NCI-H1105 (cell line): ENCODE measurements around the gene PXYLP1.
A peak's percentile ranks its signal among the peaks of the same experiment; 100 is the strongest.

Experiments used
- DNase-seq: peaks from one replicate; lab custom pipeline; 2025; lab: John Stamatoyannopoulos, UW

PXYLP1 gene

DNA sequence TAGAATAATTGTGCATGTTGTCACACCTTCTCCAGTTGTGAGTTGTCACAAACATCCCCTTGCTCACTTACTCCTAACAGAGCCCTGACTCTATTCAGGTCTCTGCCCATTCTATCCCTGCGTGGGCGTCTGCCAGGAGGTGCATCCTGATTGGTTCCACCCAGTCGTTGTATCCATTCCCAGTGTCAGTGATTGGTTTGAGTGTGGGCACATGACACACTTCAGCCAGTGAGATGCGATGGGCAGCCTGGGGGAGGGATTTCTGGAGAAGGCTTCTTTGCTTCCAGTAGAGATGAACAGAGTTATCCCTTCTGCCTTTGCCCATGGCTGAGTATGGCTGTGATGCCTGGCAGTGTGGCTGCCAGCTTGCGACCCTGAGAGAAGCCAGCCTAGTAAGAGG is 18.7 kb downstream of the PXYLP1 start:
- DNase-seq: no peak

DNA sequence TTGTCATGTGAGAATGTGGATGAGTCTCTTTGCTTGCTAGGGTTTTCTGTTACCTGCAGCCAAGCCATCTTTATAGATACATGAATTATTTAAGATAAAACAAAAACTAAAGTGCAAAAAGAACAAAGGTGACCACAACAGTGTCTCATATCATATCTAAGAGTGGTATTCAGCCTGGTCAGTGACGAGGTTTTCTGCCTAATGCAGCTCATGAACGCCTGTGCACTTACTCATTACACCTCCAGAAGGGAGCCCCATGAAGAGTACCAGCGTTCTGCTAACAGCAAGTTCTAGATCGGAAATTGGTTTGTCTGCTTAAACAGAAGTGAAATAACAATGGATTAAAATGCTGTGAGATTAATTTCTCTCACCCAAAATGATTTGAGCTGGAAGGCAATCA is 19.2 kb downstream of the PXYLP1 start:
- no peak for DNase-seq

- DNase-seq: no peak
Observed at GRCh38 chr3:141253326-141253725, 21.7 kb downstream of the PXYLP1 start.

GRCh38 chr3:141253811-141254210 is 22.2 kb downstream of the PXYLP1 start:
- no peak for DNase-seq

DNA sequence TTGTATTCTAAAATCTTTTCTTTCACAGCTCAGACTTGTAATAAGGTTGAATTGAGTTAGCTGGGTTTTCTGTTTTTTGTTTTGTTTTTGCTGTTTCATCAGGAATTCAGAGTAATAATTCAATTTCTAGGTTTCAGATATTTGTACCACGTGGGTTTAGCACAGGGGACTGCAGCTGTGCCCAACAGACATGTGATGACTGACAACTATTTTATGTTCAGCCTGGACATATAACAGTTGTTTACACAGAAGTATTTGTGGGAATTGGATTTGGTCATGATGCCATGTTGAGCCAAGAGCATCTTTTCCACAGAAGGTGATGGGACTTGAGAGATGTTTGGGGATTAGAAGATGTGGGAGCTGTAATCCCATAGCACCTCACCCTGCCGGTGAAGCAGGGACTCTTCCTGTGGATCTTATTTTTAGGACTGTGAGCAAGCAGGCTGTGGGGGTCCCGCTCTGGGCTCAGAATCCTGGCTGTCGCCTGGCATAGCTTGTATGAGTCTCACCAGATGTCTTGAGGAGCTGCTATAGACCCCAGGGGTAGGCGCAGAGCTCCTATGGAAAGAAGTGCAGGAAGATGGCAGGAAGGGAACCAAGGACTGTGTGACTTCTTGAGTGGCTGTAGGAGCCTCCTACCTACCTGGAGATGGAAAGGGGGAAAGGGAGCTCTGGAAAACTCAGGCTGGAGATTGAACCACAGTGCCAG is 23.7 kb downstream of the PXYLP1 start:
- DNase-seq: no peak

- DNase-seq: no peak
Observed at GRCh38 chr3:141255846-141256261, 24.2 kb downstream of the PXYLP1 start.

GRCh38 chr3:141256820-141257219 is 25.2 kb downstream of the PXYLP1 start:
- no peak for DNase-seq

GRCh38 chr3:141257961-141258360 is 26.3 kb downstream of the PXYLP1 start:
- no peak for DNase-seq

GRCh38 chr3:141258973-141259372 is 27.3 kb downstream of the PXYLP1 start:
- no peak for DNase-seq

DNA sequence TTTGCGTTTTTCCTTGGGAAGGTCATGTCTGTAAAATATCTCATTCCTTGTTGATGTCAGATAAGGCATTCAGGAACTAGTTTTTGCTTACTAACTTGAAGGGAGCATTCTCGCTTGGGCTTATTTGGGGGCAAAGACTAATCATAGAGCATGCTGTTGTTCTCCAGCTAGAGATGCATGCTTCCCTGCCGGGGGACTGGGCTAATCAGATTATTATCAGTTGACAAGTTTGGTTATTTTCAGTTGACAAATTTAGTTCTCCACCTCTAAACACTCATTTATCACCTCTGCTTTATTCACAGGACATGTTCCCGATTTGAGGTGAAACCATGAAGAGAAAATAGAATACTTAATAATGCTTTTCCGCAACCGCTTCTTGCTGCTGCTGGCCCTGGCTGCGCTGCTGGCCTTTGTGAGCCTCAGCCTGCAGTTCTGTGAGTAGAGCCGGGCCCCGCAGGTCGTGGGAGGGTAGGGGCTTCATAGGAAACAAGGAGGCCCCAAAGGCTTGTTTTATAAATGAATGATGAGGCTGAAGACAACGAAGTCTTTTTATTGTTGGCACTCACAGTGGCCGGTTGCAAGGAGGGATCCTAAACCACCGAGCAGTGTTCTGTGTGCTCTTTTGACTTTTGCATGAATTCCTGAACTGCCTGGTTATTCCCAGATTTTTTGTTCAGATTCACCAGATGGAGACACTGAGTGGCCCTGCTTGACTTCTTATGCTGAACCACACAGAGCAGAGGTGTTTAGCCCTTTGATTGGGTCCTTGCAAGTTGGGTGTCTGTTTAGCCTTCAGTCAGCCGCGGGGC is 28.4 kb downstream of the PXYLP1 start:
- DNase-seq: no peak

GRCh38 chr3:141260630-141260927 is 29.0 kb downstream of the PXYLP1 start:
- DNase-seq: no peak

DNA sequence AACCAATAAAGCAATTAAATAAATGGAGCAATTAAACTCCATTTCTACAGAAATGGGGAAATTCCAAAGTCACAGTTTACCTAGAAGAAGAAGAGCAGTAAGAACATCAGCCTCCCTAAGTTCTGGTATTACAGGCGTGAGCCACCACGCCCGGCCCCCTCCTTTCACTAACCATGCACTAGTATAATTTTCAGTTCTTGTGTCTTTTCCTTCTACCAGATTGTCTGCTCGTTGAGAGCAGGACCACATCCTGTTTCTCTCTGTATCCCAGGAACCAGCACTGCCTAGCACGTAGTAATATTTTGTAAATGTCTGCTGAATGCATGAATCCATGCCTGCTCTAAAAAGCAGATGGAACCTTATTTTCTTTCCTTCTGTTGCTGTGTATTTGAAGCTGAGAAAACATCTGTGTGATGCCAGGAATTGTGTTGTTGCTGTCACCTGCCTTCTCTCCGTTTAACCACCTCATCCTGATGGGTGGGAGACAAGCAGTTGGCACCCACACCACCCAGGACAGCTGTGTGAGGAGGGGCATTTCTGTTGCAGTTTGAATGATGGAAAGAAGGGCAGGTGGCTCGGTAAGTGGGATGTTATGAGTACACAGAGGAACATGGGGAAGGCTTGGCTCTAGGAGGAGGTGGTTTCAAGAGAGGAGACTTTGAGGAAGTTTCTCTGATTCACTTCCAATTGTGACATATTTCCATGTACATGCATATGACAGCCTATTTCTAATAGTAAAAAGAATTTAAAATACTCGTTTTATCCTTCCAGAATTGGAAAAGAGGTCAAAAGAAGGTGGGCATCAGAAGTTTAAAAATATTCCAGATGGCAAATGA is 30.1 kb downstream of the PXYLP1 start:
- peak; percentile 78 for DNase-seq

DNA sequence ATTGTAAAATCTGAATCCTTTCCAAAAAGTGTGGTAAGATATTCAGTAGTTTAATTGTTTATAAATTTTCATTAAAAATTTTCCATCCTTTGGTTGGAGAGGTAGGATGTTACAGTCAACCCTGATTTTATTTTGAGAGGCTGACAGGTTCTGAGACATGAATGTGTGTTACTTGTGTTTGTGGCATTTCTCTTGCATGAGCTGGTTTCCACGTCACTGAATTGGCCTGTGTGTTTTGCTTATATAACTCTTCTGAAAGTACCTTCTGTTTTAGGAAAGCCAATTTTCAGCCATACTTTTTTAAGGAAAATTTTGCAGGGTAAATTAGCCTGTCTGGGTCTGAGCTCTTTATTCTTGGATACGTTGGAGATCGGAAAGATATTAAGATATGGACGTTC is 30.7 kb downstream of the PXYLP1 start:
- no peak for DNase-seq

- no peak for DNase-seq
Observed at GRCh38 chr3:141266186-141266585, 34.6 kb downstream of the PXYLP1 start.

- no peak for DNase-seq
Observed at GRCh38 chr3:141266797-141267555, 35.4 kb downstream of the PXYLP1 start.

DNA sequence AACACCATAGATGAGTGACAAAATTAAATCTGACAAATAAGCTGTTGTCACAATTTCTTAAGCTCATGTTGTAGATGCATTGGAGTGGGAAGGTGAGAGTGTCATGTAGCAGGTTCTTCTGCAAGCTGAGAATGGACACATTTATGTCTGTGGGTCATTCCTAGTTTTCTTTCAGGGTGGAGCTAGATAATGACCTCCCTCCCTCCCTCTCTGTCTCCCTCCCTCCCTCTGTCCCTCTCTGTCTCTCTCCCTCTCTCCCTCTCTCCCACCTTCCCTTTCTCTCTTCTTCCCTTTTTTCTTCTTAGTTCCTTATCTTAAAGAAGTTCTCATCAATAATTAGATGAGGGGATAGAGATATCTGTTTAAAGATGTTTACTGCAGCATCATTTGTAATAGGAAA is 36.0 kb downstream of the PXYLP1 start:
- no peak for DNase-seq

- no peak for DNase-seq
Observed at GRCh38 chr3:141268306-141268705, 36.7 kb downstream of the PXYLP1 start.

DNA sequence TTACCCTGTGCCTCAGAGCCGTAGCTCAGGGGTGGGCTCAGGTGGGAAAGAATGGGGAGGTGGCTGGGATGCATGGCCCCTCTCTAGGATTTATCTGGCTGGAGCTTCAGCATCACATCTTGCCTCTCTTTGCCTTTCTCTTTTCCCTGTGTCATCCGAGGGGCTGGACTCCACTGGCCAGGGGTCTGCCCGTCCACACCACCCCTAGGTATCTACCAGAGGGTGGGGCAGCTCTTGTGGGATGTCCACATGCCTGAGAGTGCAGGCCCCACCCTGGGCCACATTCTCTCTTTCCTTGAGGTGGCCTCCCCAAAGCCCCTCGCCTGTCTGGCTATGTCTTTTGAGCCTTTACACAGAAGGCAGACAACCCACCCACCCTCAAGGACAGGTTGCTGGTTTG is 37.2 kb downstream of the PXYLP1 start:
- no peak for DNase-seq

- DNase-seq: no peak
Observed at GRCh38 chr3:141269961-141270360, 38.3 kb downstream of the PXYLP1 start.

- DNase-seq: peak; percentile 13
Observed at GRCh38 chr3:141271279-141272030, 39.8 kb downstream of the PXYLP1 start.

- DNase-seq: no peak
Observed at GRCh38 chr3:141272906-141273662, 41.5 kb downstream of the PXYLP1 start.
